Left renal pelvis (tissue), 4 donors: Measurements from ENCODE around the gene GABBR1. TPM values are rescaled to one million over a fixed set of nuclear protein-coding genes. Genes with fewer than 3 reads are reported as not detected.

Source experiments
- polyA plus RNA-seq, 4 donors: library from polyadenylated mRNA; unstranded; fragments of 120-200 nt; gene quantifications; one replicate each; pipeline ENCODE4 v1.2.1, GENCODE V29; 2013; ENCODE audit not compliant: insufficient read length in 4 of 4

The GABBR1 gene
- polyA plus RNA-seq, 4 donors: 54.1 to 108 (median 81.6) TPM

Other genes starting within 250 kb of the GABBR1 start
- not detected for gene OR12D2, start 237.6 kb downstream of the GABBR1 start, polyA plus RNA-seq
- not detected for gene OR12D1, start 218.3 kb downstream of the GABBR1 start, polyA plus RNA-seq
- gene OR10C1, start 193.9 kb downstream of the GABBR1 start, polyA plus RNA-seq: not detected
- gene OR11A1, start 176.1 kb downstream of the GABBR1 start, polyA plus RNA-seq: not detected
- gene OR2H1, start 176.0 kb downstream of the GABBR1 start, polyA plus RNA-seq: not detected
- not detected for gene MAS1L, start 145.2 kb downstream of the GABBR1 start, polyA plus RNA-seq
- gene UBD, start 73.5 kb downstream of the GABBR1 start, polyA plus RNA-seq: 1 to 10 TPM in 1 of 4 donors, under 1 TPM in 3; 0.48 to 2.0 (median 0.74) TPM
- under 1 TPM; 0.16 to 0.25 (median 0.21) TPM for gene OR2H2, start 48.1 kb downstream of the GABBR1 start, polyA plus RNA-seq
- gene MOG, start 23.9 kb upstream of the GABBR1 start, polyA plus RNA-seq: not detected
- under 1 TPM in 2 of 4 donors, not detected in 2; 0.20 to 0.26 TPM for gene ZFP57, start 48.0 kb upstream of the GABBR1 start, polyA plus RNA-seq
- gene HLA-F, start 90.3 kb upstream of the GABBR1 start, polyA plus RNA-seq: 1 to 10 TPM; 4.9 to 8.4 (median 5.9) TPM
- gene HLA-G, start 194.6 kb upstream of the GABBR1 start, polyA plus RNA-seq: 10 to 100 TPM in 1 of 4 donors, 1 to 10 TPM in 2, under 1 TPM in 1; 0.57 to 10.5 (median 4.4) TPM